Choroid plexus epithelial cell (primary cell): ENCODE results near the gene ITGA11.

Experiments used
- DNase-seq: peaks from one replicate; pipeline ENCODE4 v3.0.0-alpha.2; 2010; ENCODE audit warnings: low read depth
- H3K4me3 ChIP-seq: 2 replicates; pipeline ENCODE4 v1.5.1; 2011; ENCODE audit warnings: low read depth, mild to moderate bottlenecking, control low read depth, low read length, moderate library complexity
- CTCF ChIP-seq: conservative IDR thresholded peaks from 2 replicates; pipeline ENCODE4 v1.5.1; 2011; ENCODE audit warnings: low read depth, mild to moderate bottlenecking, control low read depth, inconsistent platforms, low read length, moderate library complexity

The ITGA11 gene

GRCh38 chr15:68368731-68369435 is 63.1 kb downstream of the ITGA11 start:
- DNase-seq = no peak
- H3K4me3 ChIP-seq = no peak overlapping the region
- no peak for TF ChIP-seq CTCF

- TF ChIP-seq CTCF = no peak
- no peak overlapping the region for H3K4me3 ChIP-seq
- DNase-seq = no peak
These were observed 64.0 kb downstream of the ITGA11 start for GRCh38 chr15:68367992-68368391.

- no peak overlapping the region for H3K4me3 ChIP-seq
- TF ChIP-seq CTCF = no peak
These were observed 64.7 kb downstream of the ITGA11 start for GRCh38 chr15:68367226-68367625.

GRCh38 chr15:68366314-68366713 is 65.6 kb downstream of the ITGA11 start:
- H3K4me3 ChIP-seq = no peak overlapping the region
- no peak for DNase-seq
- no peak for TF ChIP-seq CTCF

More at GRCh38 chr15:68367226-68367625, 64.7 kb downstream of the ITGA11 start:
- no peak for DNase-seq

- H3K4me3 ChIP-seq = no peak overlapping the region
- no peak for DNase-seq
- TF ChIP-seq CTCF = no peak
These were observed 66.2 kb downstream of the ITGA11 start for GRCh38 chr15:68365770-68366169.

- no peak overlapping the region for H3K4me3 ChIP-seq
- no peak for DNase-seq
- no peak for TF ChIP-seq CTCF
These were observed 66.7 kb downstream of the ITGA11 start for GRCh38 chr15:68365140-68365745.

- H3K4me3 ChIP-seq = no peak overlapping the region
- no peak for TF ChIP-seq CTCF
- DNase-seq = no peak
These were observed 67.3 kb downstream of the ITGA11 start for GRCh38 chr15:68364660-68365035.
